ENCODE results near the gene LCN10. TPM values are rescaled to one million over a fixed set of nuclear protein-coding genes. Genes with fewer than 3 reads are reported as not detected.
A peak's percentile ranks its signal among the peaks of the same experiment; 100 is the strongest.

The LCN10 gene
- total RNA-seq, 2 donors from 2014 or later, result 0.21 to 0.45 TPM

- H3K36me3 Mint-ChIP-seq, result peaks cover 16% of the 10 kb centered on the region
- peaks cover 11% of the 10 kb centered on the region for H3K9me3 Mint-ChIP-seq
- no peak for DNase-seq (ENCODE audit: low spot score)
- no peak overlapping the region for H3K4me3 Mint-ChIP-seq
- H3K27ac Mint-ChIP-seq, result no peak overlapping the region
- H3K4me1 Mint-ChIP-seq (ENCODE audit: low read depth in 2 of 2), result peaks cover 0 to 5% of the 10 kb centered on the region in 2 donors
- no peak for ATAC-seq
- peaks cover 9 to 10% of the 10 kb centered on the region in 2 donors for H3K27me3 Mint-ChIP-seq
These were observed 12.0 kb upstream of the LCN10 start for GRCh38 chr9:136754626-136755301.

GRCh38 chr9:136754059-136754572 lies 11.4 kb upstream of the LCN10 start:
- H3K9me3 Mint-ChIP-seq, result peaks cover 11% of the 10 kb centered on the region
- peaks cover 9 to 10% of the 10 kb centered on the region in 2 donors for H3K27me3 Mint-ChIP-seq
- ATAC-seq, result no peak
- no peak for DNase-seq (ENCODE audit: low spot score)
- H3K4me3 Mint-ChIP-seq, result no peak overlapping the region
- H3K4me1 Mint-ChIP-seq (ENCODE audit: low read depth in 2 of 2), result peaks cover 0 to 5% of the 10 kb centered on the region in 2 donors
- peaks cover 16% of the 10 kb centered on the region for H3K36me3 Mint-ChIP-seq
- H3K27ac Mint-ChIP-seq, result no peak overlapping the region

GRCh38 chr9:136753371-136754058 lies 10.8 kb upstream of the LCN10 start:
- Mint-ChIP-seq H3K4me3 (no peak overlapping the region), H3K36me3 (peaks cover 16% of the 10 kb centered on the region), H3K9me3 (peaks cover 11% of the 10 kb centered on the region), H3K27ac (no peak overlapping the region), H3K4me1 (ENCODE audit: low read depth in 2 of 2) (peaks cover 0 to 5% of the 10 kb centered on the region in 2 donors), H3K27me3 (peaks cover 9 to 10% of the 10 kb centered on the region in 2 donors)
- DNase-seq (ENCODE audit: low spot score) (no peak), ATAC-seq (no peak)

- Mint-ChIP-seq H3K27me3 (peaks cover 9 to 10% of the 10 kb centered on the region in 2 donors), H3K9me3 (peaks cover 11% of the 10 kb centered on the region), H3K36me3 (peaks cover 16% of the 10 kb centered on the region), H3K27ac (no peak overlapping the region), H3K4me1 (ENCODE audit: low read depth in 2 of 2) (peaks cover 0 to 5% of the 10 kb centered on the region in 2 donors), H3K4me3 (no peak overlapping the region)
- ATAC-seq (no peak), DNase-seq (ENCODE audit: low spot score) (no peak)
These were observed 9.1 kb upstream of the LCN10 start for GRCh38 chr9:136751814-136752213.

GRCh38 chr9:136751244-136751643 lies 8.5 kb upstream of the LCN10 start:
- no peak for ATAC-seq
- peaks cover 9 to 10% of the 10 kb centered on the region in 2 donors for H3K27me3 Mint-ChIP-seq

GRCh38 chr9:136750526-136750925 lies 7.8 kb upstream of the LCN10 start:
- Mint-ChIP-seq H3K4me3 (no peak overlapping the region), H3K9me3 (peaks cover 8% of the 10 kb centered on the region)
- peak in 1 of 2 donors; percentile 78 for ATAC-seq

More at GRCh38 chr9:136751244-136751643, 8.5 kb upstream of the LCN10 start:
- no peak overlapping the region for H3K27ac Mint-ChIP-seq
- H3K9me3 Mint-ChIP-seq, result peaks cover 11% of the 10 kb centered on the region
- no peak overlapping the region for H3K4me3 Mint-ChIP-seq
- no peak for DNase-seq (ENCODE audit: low spot score)
- H3K36me3 Mint-ChIP-seq, result peaks cover 16% of the 10 kb centered on the region
- H3K4me1 Mint-ChIP-seq (ENCODE audit: low read depth in 2 of 2), result peaks cover 0 to 5% of the 10 kb centered on the region in 2 donors

GRCh38 chr9:136748666-136749611 lies 6.2 kb upstream of the LCN10 start:
- peaks cover 9 to 10% of the 10 kb centered on the region in 2 donors for H3K27me3 Mint-ChIP-seq
- H3K36me3 Mint-ChIP-seq, result peaks cover 16% of the 10 kb centered on the region
- no peak overlapping the region for H3K27ac Mint-ChIP-seq
- no peak for ATAC-seq
- DNase-seq (ENCODE audit: low spot score), result no peak
- no peak overlapping the region for H3K4me3 Mint-ChIP-seq
- H3K4me1 Mint-ChIP-seq (ENCODE audit: low read depth in 2 of 2), result peaks cover 0 to 5% of the 10 kb centered on the region in 2 donors
- H3K9me3 Mint-ChIP-seq, result peaks cover 8% of the 10 kb centered on the region

More at GRCh38 chr9:136750526-136750925, 7.8 kb upstream of the LCN10 start:
- H3K4me1 Mint-ChIP-seq (ENCODE audit: low read depth in 2 of 2), result peaks cover 0 to 5% of the 10 kb centered on the region in 2 donors
- peaks cover 16% of the 10 kb centered on the region for H3K36me3 Mint-ChIP-seq
- no peak overlapping the region for H3K27ac Mint-ChIP-seq
- H3K27me3 Mint-ChIP-seq, result peaks cover 9 to 10% of the 10 kb centered on the region in 2 donors
- no peak for DNase-seq (ENCODE audit: low spot score)

- DNase-seq (ENCODE audit: low spot score), result no peak
- Mint-ChIP-seq H3K4me3 (no peak within 1 kb of the TSS), H3K27me3 (peaks cover 9 to 10% of the 10 kb centered on the region in 2 donors), H3K36me3 (peaks cover 16% of the 10 kb centered on the region), H3K27ac (no peak within 1 kb of the TSS), H3K9me3 (peaks cover 8% of the 10 kb centered on the region), H3K4me1 (ENCODE audit: low read depth in 2 of 2) (peaks cover 0 to 5% of the 10 kb centered on the region in 2 donors)
- ATAC-seq, result no peak
These were observed 5.5 kb upstream of the LCN10 start, which contains the start of gene LCN6 for GRCh38 chr9:136748201-136748600. TSS of gene LCN6 (minus strand) at chr9:136748525. CDS start at chr9:136748483, 42 bp downstream.

GRCh38 chr9:136747161-136748060 lies 4.7 kb upstream of the LCN10 start:
- DNase-seq (ENCODE audit: low spot score) (no peak), ATAC-seq (no peak)
- peaks cover 10% of the 10 kb centered on the region for H3K36me3 Mint-ChIP-seq
- peaks cover 0 to 5% of the 10 kb centered on the region in 2 donors for H3K4me1 Mint-ChIP-seq (ENCODE audit: low read depth in 2 of 2)
- H3K27me3 Mint-ChIP-seq, result peaks cover 3 to 7% of the 10 kb centered on the region in 2 donors
- H3K27ac Mint-ChIP-seq, result no peak overlapping the region
- H3K9me3 Mint-ChIP-seq, result peaks cover 4% of the 10 kb centered on the region
- no peak overlapping the region for H3K4me3 Mint-ChIP-seq

- Mint-ChIP-seq H3K36me3 (peaks cover 3% of the 10 kb centered on the region), H3K4me3 (no peak overlapping the region), H3K4me1 (ENCODE audit: low read depth in 2 of 2) (peaks cover 0 to 5% of the 10 kb centered on the region in 2 donors), H3K27ac (no peak overlapping the region), H3K27me3 (peaks cover 0 to 6% of the 10 kb centered on the region in 2 donors), H3K9me3 (peaks cover under 1% of the 10 kb centered on the region)
- ATAC-seq, result no peak
- no peak for DNase-seq (ENCODE audit: low spot score)
These were observed 3.9 kb upstream of the LCN10 start for GRCh38 chr9:136746621-136747020.

GRCh38 chr9:136746155-136746490 lies 3.4 kb upstream of the LCN10 start:
- H3K4me1 Mint-ChIP-seq (ENCODE audit: low read depth in 2 of 2), result peaks cover 0 to 5% of the 10 kb centered on the region in 2 donors
- H3K36me3 Mint-ChIP-seq, result no peaks in the 10 kb centered on the region

GRCh38 chr9:136745389-136746154 lies 2.8 kb upstream of the LCN10 start:
- Mint-ChIP-seq H3K4me1 (ENCODE audit: low read depth in 2 of 2) (peaks cover 0 to 2% of the 10 kb centered on the region in 2 donors), H3K27me3 (peaks cover 0 to 3% of the 10 kb centered on the region in 2 donors)

More at GRCh38 chr9:136746155-136746490, 3.4 kb upstream of the LCN10 start:
- no peak for DNase-seq (ENCODE audit: low spot score)
- no peak overlapping the region for H3K27ac Mint-ChIP-seq
- no peak overlapping the region for H3K4me3 Mint-ChIP-seq
- peaks cover 0 to 8% of the 10 kb centered on the region in 2 donors for H3K27me3 Mint-ChIP-seq
- H3K9me3 Mint-ChIP-seq, result no peaks in the 10 kb centered on the region
- no peak for ATAC-seq

More at GRCh38 chr9:136745389-136746154, 2.8 kb upstream of the LCN10 start:
- ATAC-seq, result no peak
- no peaks in the 10 kb centered on the region for H3K9me3 Mint-ChIP-seq
- no peak overlapping the region for H3K27ac Mint-ChIP-seq
- no peaks in the 10 kb centered on the region for H3K36me3 Mint-ChIP-seq
- no peak overlapping the region for H3K4me3 Mint-ChIP-seq
- no peak for DNase-seq (ENCODE audit: low spot score)

All from natural killer cell treated with Interleukin-12 subunit alpha and Interleukin-12 subunit beta and Interleukin-15 and Interleukin-18, amount 100 ng/mL, for 72 hours (primary cell).